GM12878 (cell line): ENCODE data around the gene ADAM15. TPM values are rescaled to one million over a fixed set of nuclear protein-coding genes. Genes with fewer than 3 reads are reported as not detected.
A peak's percentile ranks its signal among the peaks of the same experiment; 100 is the strongest.

Experiments
- BACH1 ChIP-seq: fragments of 450-650 bp; IDR thresholded peaks from 2 replicates; pipeline ENCODE4 v1.6.1; 2017; ENCODE audit warnings: mild to moderate bottlenecking, borderline replicate concordance
- CBX3 ChIP-seq: fragments of 200-600 bp; sonication (generic); IDR thresholded peaks from 2 replicates; pipeline ENCODE4 v1.6.1; 2016; ENCODE audit warnings: low read depth, borderline replicate concordance
- CREB1 ChIP-seq: IDR thresholded peaks from 2 replicates; pipeline ENCODE4 v1.6.1; 2012; ENCODE audit warnings: low read depth, mild to moderate bottlenecking, inconsistent platforms
- CTCF ChIP-seq, 3 experiments: IDR thresholded peaks in 2 of 3; conservative IDR thresholded peaks in 1 of 3; 2 replicates each; pipeline ENCODE4 v1.5.1; 2011; ENCODE audit warnings: low read depth in 3 of 3, low read length in 3 of 3, mild to moderate bottlenecking in 3 of 3, control low read depth in 2 of 3, moderate library complexity in 2 of 3, inconsistent platforms in 1 of 3, mixed read lengths in 1 of 3; ENCODE audit not compliant: control insufficient read depth in 2 of 3, insufficient read depth in 1 of 3; ENCODE audit errors: extremely low read depth in 1 of 3
- ETV6 ChIP-seq, 2 experiments: fragments of 450-650 bp in 1 of 2; IDR thresholded peaks in 1 of 2; conservative IDR thresholded peaks in 1 of 2; 2 replicates each; pipeline ENCODE4 v1.6.1; 2014; ENCODE audit warnings: antibody characterized with exemption in 1 of 2, borderline replicate concordance in 1 of 2, low read depth in 1 of 2, mild to moderate bottlenecking in 1 of 2, moderate library complexity in 1 of 2
- HDAC6 ChIP-seq: fragments of 200-600 bp; sonication (generic); IDR thresholded peaks from one replicate; pipeline ENCODE4 v1.8.0; 2017; ENCODE audit warnings: antibody characterized with exemption; ENCODE audit not compliant: unreplicated experiment
- MLLT1 ChIP-seq: fragments of 450-650 bp; IDR thresholded peaks from 2 replicates; pipeline ENCODE4 v1.6.1; 2016; ENCODE audit warnings: mild to moderate bottlenecking
- MTA3 ChIP-seq: IDR thresholded peaks from 2 replicates; pipeline ENCODE4 v1.6.1; 2012; ENCODE audit warnings: low read length, inconsistent platforms, borderline replicate concordance
- MXI1 ChIP-seq: fragments of 150-350 bp; IDR thresholded peaks from 2 replicates; pipeline ENCODE4 v1.6.1; 2011; ENCODE audit warnings: low read depth, mild to moderate bottlenecking, inconsistent platforms, low read length, improper control_type of control experiment
- NBN ChIP-seq: fragments of 450-650 bp; IDR thresholded peaks from 2 replicates; pipeline ENCODE4 v1.6.1; 2016
- NRF1 ChIP-seq: conservative IDR thresholded peaks from 2 replicates; pipeline ENCODE4 v1.6.1; 2011; ENCODE audit warnings: mild to moderate bottlenecking, low read depth, low read length, improper control_type of control experiment
- PML ChIP-seq: IDR thresholded peaks from 2 replicates; pipeline ENCODE4 v1.6.1; 2012; ENCODE audit warnings: low read length, inconsistent platforms
- POLR2AphosphoS5 ChIP-seq: IDR thresholded peaks from 2 replicates; pipeline ENCODE4 v1.6.1; 2011; ENCODE audit warnings: mild to moderate bottlenecking, low read length, inconsistent platforms
- RELA ChIP-seq: fragments of 450-650 bp; IDR thresholded peaks from 2 replicates; pipeline ENCODE4 v1.8.0; 2014; ENCODE audit warnings: borderline replicate concordance; ENCODE audit not compliant: partially characterized antibody
- REST ChIP-seq: IDR thresholded peaks from 2 replicates; pipeline ENCODE4 v1.6.1; 2012; ENCODE audit warnings: mild to moderate bottlenecking, low read depth, low read length
- RUNX3 ChIP-seq: IDR thresholded peaks from 2 replicates; pipeline ENCODE4 v1.6.1; 2012; ENCODE audit warnings: low read length, inconsistent platforms
- SRF ChIP-seq, 2 experiments: IDR thresholded peaks; 2 replicates each; pipeline ENCODE4 v1.6.1; 2011; ENCODE audit warnings: low read depth in 2 of 2, low read length in 2 of 2, mild to moderate bottlenecking in 1 of 2, moderate library complexity in 1 of 2
- TCF3 ChIP-seq: IDR thresholded peaks from 2 replicates; pipeline ENCODE4 v1.6.1; 2012; ENCODE audit warnings: low read depth, mild to moderate bottlenecking, low read length, borderline replicate concordance; ENCODE audit not compliant: insufficient read depth
- ZNF24 ChIP-seq: fragments of 450-650 bp; IDR thresholded peaks from 2 replicates; pipeline ENCODE4 v1.6.1; 2017; ENCODE audit warnings: antibody characterized with exemption, mild to moderate bottlenecking
- polyA plus RNA-seq, 11 experiments: library from polyadenylated mRNA; depleted of rRNA in 4 of 11; unstranded in 6 of 11; stranded (reverse) in 5 of 11; fragments of >200 nt; fragmentation: Nextera tagmentation in 4 of 11; fragmentation: Illumina TruSeq in 1 of 11; extraction: Ambion mirVana in 4 of 11; extraction: Trizol in 1 of 11; gene quantifications; 1 replicate in 1 of 11; 2 replicates in 10 of 11; pipeline versions ENCODE4 v1.2.1 to v1.2.3, GENCODE V29; 2011 to 2016; ENCODE audit warnings: inconsistent platforms in 2 of 11, missing spikeins in 2 of 11, low read depth in 1 of 11
- total RNA-seq, 4 experiments: library from RNA; depleted of rRNA in 3 of 4; stranded (reverse); fragments of >200 nt in 3 of 4; fragmentation: Illumina TruSeq in 1 of 4; extraction: Trizol in 1 of 4; gene quantifications; 2 replicates each; pipeline versions ENCODE4 v1.2.1 to v1.2.3, GENCODE V29; 2013 to 2021
- TF ChIP-seq, protein P1 (sequence below): fragments of 450-650 bp; IDR thresholded peaks from 2 replicates; pipeline ENCODE4 v1.6.1; 2017; ENCODE audit warnings: antibody characterized with exemption, mild to moderate bottlenecking, moderate library complexity

ADAM15 gene
- total and polyA plus RNA-seq, 10 of the 15 experiments (the other 5 are each of a cell fraction or from before 2014, with no cell fraction given): 0.29 to 38.8 (median 14.7) TPM

DNA sequence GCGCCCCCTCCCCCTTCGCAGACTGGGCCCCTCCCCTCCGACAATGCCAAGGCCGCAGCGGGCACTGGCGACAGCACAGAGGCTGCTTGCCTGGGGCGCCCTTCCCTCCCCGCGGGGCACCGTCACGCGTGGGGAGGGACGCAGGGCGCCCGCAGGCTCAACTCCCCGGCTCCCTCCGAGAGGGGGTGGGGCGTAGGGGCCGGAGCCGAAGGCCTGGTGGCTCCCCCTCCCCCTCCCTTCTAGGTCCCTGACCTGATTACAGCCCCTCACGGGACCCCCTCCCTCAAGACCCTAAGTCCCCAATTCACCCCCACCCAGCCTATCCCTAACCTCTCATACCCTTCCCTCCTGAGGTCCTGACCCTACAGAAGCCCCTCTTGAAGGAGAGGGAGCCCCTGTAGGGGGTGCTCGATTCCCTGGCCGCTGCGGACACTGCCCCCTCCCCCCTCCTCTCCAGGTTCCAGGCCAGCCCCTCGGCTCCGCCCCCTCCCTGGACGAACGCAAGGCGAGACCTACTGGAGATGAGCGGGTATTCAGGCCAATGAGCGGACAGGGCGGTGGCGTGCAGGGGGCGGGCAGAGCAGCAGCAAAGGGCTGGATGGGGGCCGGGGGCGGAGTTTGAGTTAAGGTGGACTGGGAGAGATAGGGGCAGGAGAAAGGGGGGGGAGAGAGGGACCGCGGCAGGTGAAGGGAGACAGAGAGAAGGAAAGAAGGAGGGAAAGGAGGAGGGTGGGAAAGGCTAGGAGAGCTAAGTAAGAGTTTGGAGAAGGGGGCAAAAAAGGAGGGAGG is 49.2 kb upstream of the ADAM15 start (continued):
- TF ChIP-seq, protein P1, sequence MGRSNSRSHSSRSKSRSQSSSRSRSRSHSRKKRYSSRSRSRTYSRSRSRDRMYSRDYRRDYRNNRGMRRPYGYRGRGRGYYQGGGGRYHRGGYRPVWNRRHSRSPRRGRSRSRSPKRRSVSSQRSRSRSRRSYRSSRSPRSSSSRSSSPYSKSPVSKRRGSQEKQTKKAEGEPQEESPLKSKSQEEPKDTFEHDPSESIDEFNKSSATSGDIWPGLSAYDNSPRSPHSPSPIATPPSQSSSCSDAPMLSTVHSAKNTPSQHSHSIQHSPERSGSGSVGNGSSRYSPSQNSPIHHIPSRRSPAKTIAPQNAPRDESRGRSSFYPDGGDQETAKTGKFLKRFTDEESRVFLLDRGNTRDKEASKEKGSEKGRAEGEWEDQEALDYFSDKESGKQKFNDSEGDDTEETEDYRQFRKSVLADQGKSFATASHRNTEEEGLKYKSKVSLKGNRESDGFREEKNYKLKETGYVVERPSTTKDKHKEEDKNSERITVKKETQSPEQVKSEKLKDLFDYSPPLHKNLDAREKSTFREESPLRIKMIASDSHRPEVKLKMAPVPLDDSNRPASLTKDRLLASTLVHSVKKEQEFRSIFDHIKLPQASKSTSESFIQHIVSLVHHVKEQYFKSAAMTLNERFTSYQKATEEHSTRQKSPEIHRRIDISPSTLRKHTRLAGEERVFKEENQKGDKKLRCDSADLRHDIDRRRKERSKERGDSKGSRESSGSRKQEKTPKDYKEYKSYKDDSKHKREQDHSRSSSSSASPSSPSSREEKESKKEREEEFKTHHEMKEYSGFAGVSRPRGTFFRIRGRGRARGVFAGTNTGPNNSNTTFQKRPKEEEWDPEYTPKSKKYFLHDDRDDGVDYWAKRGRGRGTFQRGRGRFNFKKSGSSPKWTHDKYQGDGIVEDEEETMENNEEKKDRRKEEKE: no peak
- no peak for TF ChIP-seq CBX3
- no peak for TF ChIP-seq MTA3
- TF ChIP-seq BACH1: peak; percentile 98
- TF ChIP-seq ETV6 (conservative IDR thresholded peaks at IDR 0.05 in 1 of 2, IDR thresholded peaks at IDR 0.05 in 1 of 2; ENCODE audit: borderline replicate concordance in 1 of 2, low read depth in 1 of 2): no peak
- TF ChIP-seq CTCF (IDR thresholded peaks at IDR 0.05 in 2 of 3, conservative IDR thresholded peaks at IDR 0.05 in 1 of 3; ENCODE audit: control insufficient read depth in 2 of 3, extremely low read depth in 1 of 3, insufficient read depth in 1 of 3, low read depth in 3 of 3, low read length in 3 of 3): peak; percentile 37 to 53 (median 51); a peak in 5 of 6 replicates
- no peak for TF ChIP-seq REST
- TF ChIP-seq SRF (IDR thresholded peaks at IDR 0.05; ENCODE audit: low read depth in 2 of 2, low read length in 2 of 2): no peak
- TF ChIP-seq PML: no peak
- TF ChIP-seq HDAC6: no peak
- TF ChIP-seq NBN: peak; percentile 91
- no peak for TF ChIP-seq ZNF24
- no peak for TF ChIP-seq CREB1
- no peak for TF ChIP-seq RELA
- TF ChIP-seq MLLT1: peak; percentile 94
- no peak for TF ChIP-seq POLR2AphosphoS5
- no peak for TF ChIP-seq NRF1
- TF ChIP-seq RUNX3: no peak
- no peak; the same call in 1 of the 2 replicates for TF ChIP-seq MXI1
- 0 out of 2 replicates have a peak, but pooled peaks have one; percentile 25 for TF ChIP-seq TCF3
